Neural progenitor cell (in vitro differentiated cells): ENCODE data around the gene PTPA. TPM values are rescaled to one million over a fixed set of nuclear protein-coding genes. Genes with fewer than 3 reads are reported as not detected.

Experiments
- DNase-seq: peaks from one replicate; pipeline ENCODE4 v3.0.0-alpha.2; 2016; ENCODE audit warnings: low spot score
- H2AFZ ChIP-seq: fragments of 200-600 bp; sonication (generic); replicated peaks from 2 replicates; pipeline ENCODE4 v1.6.1; 2016; ENCODE audit warnings: antibody characterized with exemption
- H3F3A ChIP-seq: fragments of 200-600 bp; sonication (generic); 2 replicates; pipeline ENCODE4 v1.6.1; 2016; ENCODE audit warnings: antibody characterized with exemption, low read depth
- H3K27ac ChIP-seq: fragments of 200-600 bp; sonication (generic); 2 replicates; pipeline ENCODE4 v1.5.1; 2016; ENCODE audit warnings: mild to moderate bottlenecking
- H3K27me3 ChIP-seq: fragments of 200-600 bp; sonication (generic); 2 replicates; pipeline ENCODE4 v1.6.1; 2016; ENCODE audit warnings: mild to moderate bottlenecking, moderate library complexity
- H3K36me3 ChIP-seq: fragments of 200-600 bp; sonication (generic); 2 replicates; pipeline ENCODE4 v1.5.1; 2016
- H3K4me1 ChIP-seq: fragments of 200-600 bp; sonication (generic); 2 replicates; pipeline ENCODE4 v1.6.1; 2016; ENCODE audit warnings: mixed run types
- H3K4me2 ChIP-seq: fragments of 200-600 bp; sonication (generic); 2 replicates; pipeline ENCODE4 v1.6.1; 2016
- H3K4me3 ChIP-seq: fragments of 200-600 bp; sonication (generic); 2 replicates; pipeline ENCODE4 v1.5.1; 2016
- H3K79me2 ChIP-seq: fragments of 200-600 bp; sonication (generic); 2 replicates; pipeline ENCODE4 v1.6.1; 2016; ENCODE audit warnings: low read depth
- H3K9ac ChIP-seq: fragments of 200-600 bp; sonication (generic); 2 replicates; pipeline ENCODE4 v1.6.1; 2016
- H3K9me3 ChIP-seq: fragments of 200-600 bp; sonication (generic); 2 replicates; pipeline ENCODE4 v1.5.1; 2016; ENCODE audit warnings: low read depth
- H4K20me1 ChIP-seq: fragments of 200-600 bp; sonication (generic); 2 replicates; pipeline ENCODE4 v1.6.1; 2016; ENCODE audit warnings: low read depth
- H3K27ac Mint-ChIP-seq: 3 replicates; pipeline ENCODE4 v1.8.0; 2021; ENCODE audit warnings: mixed read lengths
- H3K27me3 Mint-ChIP-seq: 2 replicates; pipeline ENCODE4 v1.8.0; 2022; ENCODE audit warnings: low read depth, mild to moderate bottlenecking, inconsistent platforms, moderate library complexity, mixed read lengths; ENCODE audit not compliant: insufficient read depth
- H3K36me3 Mint-ChIP-seq: 3 replicates; pipeline ENCODE4 v1.8.0; 2021; ENCODE audit warnings: mixed read lengths
- H3K4me1 Mint-ChIP-seq: 3 replicates; pipeline ENCODE4 v1.8.0; 2021; ENCODE audit warnings: mixed read lengths
- H3K4me3 Mint-ChIP-seq: 3 replicates; pipeline ENCODE4 v1.8.0; 2021; ENCODE audit warnings: mild to moderate bottlenecking, moderate library complexity, mixed read lengths
- H3K9me3 Mint-ChIP-seq: 3 replicates; pipeline ENCODE4 v1.8.0; 2020; ENCODE audit warnings: mixed read lengths
- CTCF ChIP-seq: fragments of 200-600 bp; sonication (generic); IDR thresholded peaks from 2 replicates; pipeline ENCODE4 v1.5.1; 2017; ENCODE audit warnings: antibody characterized with exemption, mild to moderate bottlenecking
- EZH2 ChIP-seq: fragments of 200-600 bp; sonication (generic); IDR thresholded peaks from 2 replicates; pipeline ENCODE4 v1.6.1; 2017; ENCODE audit warnings: antibody characterized with exemption, mild to moderate bottlenecking, moderate library complexity
- EZH2phosphoT487 ChIP-seq: fragments of 200-600 bp; sonication (generic); IDR thresholded peaks from 2 replicates; pipeline ENCODE4 v1.6.1; 2017; ENCODE audit warnings: antibody characterized with exemption
- total RNA-seq: library from RNA; depleted of rRNA; stranded (reverse); fragments of >200 nt; gene quantifications from 2 replicates; pipeline ENCODE4 v1.2.3, GENCODE V29; 2015; ENCODE audit warnings: low replicate concordance

Gene PTPA
- total RNA-seq, 1 donor from 2014 or later, result 82.4 TPM

DNA sequence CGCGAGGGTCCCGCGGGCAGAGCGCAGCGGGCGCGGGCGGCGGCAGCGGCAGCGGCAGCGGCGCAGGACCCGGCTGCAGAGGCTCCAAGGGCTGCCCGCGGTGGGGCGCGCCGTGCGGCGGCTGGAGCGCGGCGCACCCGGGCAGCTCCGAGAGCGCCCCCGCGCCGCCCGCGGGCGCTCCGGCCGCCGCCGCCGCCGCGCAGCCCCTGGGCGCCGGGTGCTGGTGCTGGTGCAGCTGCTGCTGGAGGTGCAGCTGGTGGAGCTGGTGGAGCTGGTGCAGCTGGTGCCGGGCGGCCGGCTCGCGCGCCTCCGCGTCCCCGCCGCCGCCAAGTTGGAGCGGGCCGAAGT lies 66.2 kb downstream of the PTPA start:
- Histone ChIP-seq H3K27me3 (peaks cover 43% of the 10 kb centered on the region), H4K20me1 (peaks cover 14% of the 10 kb centered on the region), H2AFZ (no peak overlapping the region), H3K4me1 (peaks cover 25% of the 10 kb centered on the region), H3K36me3 (no peaks in the 10 kb centered on the region), H3K9me3 (no peaks in the 10 kb centered on the region), H3K79me2 (peaks cover 18% of the 10 kb centered on the region), H3K27ac (no peak overlapping the region), H3F3A (peaks cover 44% of the 10 kb centered on the region), H3K9ac (peak overlapping the region; percentile 72), H3K4me3 (peak overlapping the region; percentile 99), H3K4me2 (peak overlapping the region; percentile 89)
- Mint-ChIP-seq H3K9me3 (no peaks in the 10 kb centered on the region), H3K36me3 (no peaks in the 10 kb centered on the region), H3K4me3 (peak overlapping the region; percentile 98), H3K27me3 (peaks cover 10% of the 10 kb centered on the region), H3K27ac (no peak overlapping the region), H3K4me1 (peaks cover 42% of the 10 kb centered on the region)
- no peak for DNase-seq
- TF ChIP-seq EZH2phosphoT487, result peak; percentile 17
- TF ChIP-seq EZH2, result no peak

DNA sequence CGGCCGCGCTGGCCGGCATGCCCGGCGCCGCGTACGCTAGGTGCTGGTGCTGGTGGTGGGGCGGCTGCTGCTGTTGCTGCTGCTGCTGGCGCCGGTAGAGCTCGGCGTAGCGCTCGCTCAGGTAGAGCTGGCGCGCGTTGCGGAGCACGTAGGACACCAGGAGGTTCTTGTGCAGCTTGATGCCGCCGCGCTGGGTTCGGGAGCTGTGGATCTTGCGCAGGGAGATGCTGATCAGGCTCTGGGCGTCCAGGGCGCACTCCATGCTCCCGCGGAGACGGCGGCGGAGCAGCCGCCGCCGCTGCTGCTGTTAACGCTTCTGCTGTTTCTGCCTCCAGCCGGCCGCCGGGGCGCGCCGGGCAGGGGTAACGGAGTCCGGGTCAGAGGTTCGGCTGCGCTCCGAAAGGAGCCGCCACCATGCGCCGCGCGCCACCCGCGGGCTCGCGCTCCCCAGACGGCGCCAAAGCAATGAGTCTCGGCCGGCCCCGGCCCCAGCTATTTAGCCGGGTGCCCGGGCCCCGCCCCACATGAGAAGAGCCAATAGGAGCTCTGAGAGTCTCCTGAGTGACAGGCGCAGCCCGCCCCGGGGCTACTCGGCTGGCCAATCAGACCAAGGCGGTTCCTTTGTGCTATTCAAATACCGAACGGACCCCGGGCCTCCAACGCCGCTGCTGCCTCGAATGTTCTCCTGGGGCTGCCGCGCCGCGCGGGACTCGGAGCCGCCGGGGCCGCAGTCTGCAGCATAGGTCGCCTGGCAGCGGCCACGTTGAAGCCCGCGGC lies 66.8 kb downstream of the PTPA start, which contains the start of gene IER5L:
IER5L (minus strand) TSS at position 471 of the 777 bp plus-strand sequence; CDS start at position 262, 209 bp downstream.
- Mint-ChIP-seq H3K9me3 (no peaks in the 10 kb centered on the region), H3K4me3 (peak within 1 kb of the TSS; percentile 98), H3K27ac (peak within 1 kb of the TSS; percentile 90), H3K36me3 (no peaks in the 10 kb centered on the region), H3K27me3 (peaks cover 8% of the 10 kb centered on the region), H3K4me1 (peaks cover 42% of the 10 kb centered on the region)
- peaks cover 23% of the 10 kb centered on the region for H3K4me1 ChIP-seq
- peaks cover 18% of the 10 kb centered on the region for H3K79me2 ChIP-seq
- TF ChIP-seq EZH2phosphoT487 (no peak), EZH2 (no peak), CTCF (no peak)
- H3K4me3 ChIP-seq, result peak within 1 kb of the TSS; percentile 99
- peak within 1 kb of the TSS; percentile 72 for H3K9ac ChIP-seq
- H2AFZ ChIP-seq, result no peak within 1 kb of the TSS
- no peaks in the 10 kb centered on the region for H3K36me3 ChIP-seq
- H3K4me2 ChIP-seq, result peak within 1 kb of the TSS; percentile 97
- H3F3A ChIP-seq, result peaks cover 42% of the 10 kb centered on the region
- H4K20me1 ChIP-seq, result peaks cover 14% of the 10 kb centered on the region
- H3K27ac ChIP-seq, result peak within 1 kb of the TSS; percentile 25
- H3K9me3 ChIP-seq, result no peaks in the 10 kb centered on the region
- H3K27me3 ChIP-seq, result peaks cover 42% of the 10 kb centered on the region
- DNase-seq, result peak; percentile 98

- Mint-ChIP-seq H3K27ac (no peak overlapping the region), H3K4me3 (peak overlapping the region; percentile 86), H3K27me3 (peaks cover 8% of the 10 kb centered on the region), H3K9me3 (no peaks in the 10 kb centered on the region), H3K4me1 (peaks cover 43% of the 10 kb centered on the region), H3K36me3 (no peaks in the 10 kb centered on the region)
- TF ChIP-seq EZH2 (peak; percentile 34), CTCF (no peak), EZH2phosphoT487 (no peak)
- H3K9me3 ChIP-seq, result no peaks in the 10 kb centered on the region
- H3K36me3 ChIP-seq, result no peaks in the 10 kb centered on the region
- DNase-seq, result peak; percentile 96
- no peak overlapping the region for H3K27ac ChIP-seq
- no peak overlapping the region for H3K9ac ChIP-seq
- H3K4me1 ChIP-seq, result peaks cover 26% of the 10 kb centered on the region
- H3K79me2 ChIP-seq, result peaks cover 18% of the 10 kb centered on the region
- H3F3A ChIP-seq, result peaks cover 49% of the 10 kb centered on the region
- H4K20me1 ChIP-seq, result peaks cover 14% of the 10 kb centered on the region
- H3K4me2 ChIP-seq, result peak overlapping the region; percentile 81
- H3K4me3 ChIP-seq, result peak overlapping the region; percentile 99
- H3K27me3 ChIP-seq, result peaks cover 34% of the 10 kb centered on the region
- no peak overlapping the region for H2AFZ ChIP-seq
Measured at GRCh38 chr9:129178568-129179382, 67.6 kb downstream of the PTPA start.
